DMS114 treated with DMSO at 0.1 percent for 48 hours (cell line): ENCODE results near the gene SCD.

Source experiments
- DNase-seq: peaks from one replicate; lab custom pipeline; 2025; ENCODE audit not compliant: unreplicated experiment; lab: John Stamatoyannopoulos, UW

Gene SCD

GRCh38 chr10:100339236-100339635 is 7.8 kb upstream of the SCD start:
- no peak for DNase-seq

- no peak for DNase-seq
Measured at GRCh38 chr10:100340948-100341847, 5.8 kb upstream of the SCD start.

DNA sequence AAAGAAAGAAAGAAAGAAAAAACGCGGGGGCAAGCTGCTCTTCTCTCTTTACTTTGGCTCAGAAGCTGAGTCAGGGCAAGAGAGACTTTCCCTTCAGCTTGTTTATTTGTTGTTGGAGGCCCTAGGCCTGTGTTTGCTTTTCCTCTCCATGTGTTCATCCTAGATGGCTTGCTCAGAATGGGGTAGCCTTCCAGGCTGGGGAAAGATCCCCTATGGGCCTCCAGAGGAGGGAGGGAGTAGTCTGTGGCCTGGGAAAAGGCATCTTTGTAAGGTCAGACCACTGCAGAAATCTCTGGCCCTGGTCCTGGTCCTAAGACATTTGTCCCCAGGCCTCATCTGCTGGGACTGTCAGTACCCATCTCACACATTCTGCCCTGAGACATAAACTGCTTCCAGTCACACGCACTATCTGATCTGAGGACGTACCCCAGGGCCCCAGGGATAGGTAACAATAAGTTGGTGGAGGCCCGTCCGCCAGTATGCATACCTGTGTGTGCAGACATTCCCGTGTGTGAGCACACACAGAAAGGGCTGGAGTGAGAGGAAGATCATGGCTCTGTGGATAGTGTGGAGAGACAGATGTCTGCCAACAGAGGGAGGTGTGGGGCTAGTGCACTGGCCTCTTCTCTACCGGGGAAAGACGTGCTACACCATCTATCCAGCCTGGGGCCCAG is 4.9 kb upstream of the SCD start:
- peak; percentile 67 for DNase-seq

GRCh38 chr10:100342627-100342972 is 4.4 kb upstream of the SCD start:
- no peak for DNase-seq

DNA sequence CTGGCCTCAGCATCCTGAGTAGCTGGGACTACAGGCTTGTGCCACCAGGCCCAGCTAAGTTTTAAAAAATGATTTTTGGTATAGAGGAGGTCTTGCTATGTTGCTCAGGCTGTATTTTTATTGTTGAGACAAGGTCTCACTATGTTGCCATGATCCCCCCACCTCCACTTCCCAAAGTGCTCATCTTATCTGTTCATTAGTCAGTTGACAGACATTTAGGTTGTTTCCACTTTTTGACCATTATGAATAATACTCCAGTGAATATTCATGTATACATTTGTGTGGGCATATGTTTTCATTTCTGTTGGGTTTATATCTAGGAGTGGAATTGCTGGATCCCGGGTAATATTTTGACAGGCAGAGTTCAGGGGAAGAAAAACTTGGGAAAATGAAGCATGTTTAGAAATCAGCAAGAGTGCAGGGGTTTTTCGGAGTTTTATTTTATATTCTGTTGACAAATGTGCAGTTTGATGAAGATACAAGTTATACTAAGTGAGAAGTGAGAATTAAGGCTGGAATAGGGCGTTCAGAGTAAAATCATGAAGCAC is 2.7 kb upstream of the SCD start:
- no peak for DNase-seq

DNA sequence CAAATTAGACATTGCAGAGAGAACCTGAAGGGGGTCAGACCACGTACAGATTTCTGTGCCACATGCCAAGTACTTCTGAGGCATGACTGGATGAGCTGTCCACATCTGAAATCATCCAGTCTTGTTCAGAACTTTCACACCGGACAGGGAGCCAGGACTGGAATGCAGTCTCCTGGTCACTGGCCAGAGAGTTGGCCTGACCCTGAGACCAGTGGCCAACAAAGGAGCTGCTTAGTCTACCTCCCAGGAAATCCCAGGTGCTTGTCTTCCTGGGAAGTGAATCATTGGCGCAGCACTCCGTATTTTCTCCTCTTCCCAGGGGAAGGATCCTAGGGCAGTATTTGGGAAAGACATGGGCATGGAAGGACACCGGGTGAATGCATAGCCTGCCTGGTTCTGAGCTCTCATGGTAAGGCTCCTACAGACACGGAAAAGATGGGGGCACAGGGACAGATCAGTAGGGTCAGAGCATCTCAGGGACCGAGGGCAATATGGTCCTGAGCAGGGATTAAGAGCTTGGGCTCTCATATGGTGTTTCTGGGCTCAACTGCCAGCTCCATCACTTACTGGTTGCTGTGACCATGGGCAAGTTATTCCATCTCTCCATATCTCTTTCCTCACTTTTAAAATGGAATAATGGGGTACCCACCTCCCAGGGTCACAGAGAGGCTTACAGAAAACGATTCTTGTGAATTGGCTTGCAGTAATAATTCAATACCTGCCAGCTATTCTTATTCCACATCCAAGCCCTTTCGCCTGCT is 1.3 kb upstream of the SCD start:
- DNase-seq, result no peak

DNA sequence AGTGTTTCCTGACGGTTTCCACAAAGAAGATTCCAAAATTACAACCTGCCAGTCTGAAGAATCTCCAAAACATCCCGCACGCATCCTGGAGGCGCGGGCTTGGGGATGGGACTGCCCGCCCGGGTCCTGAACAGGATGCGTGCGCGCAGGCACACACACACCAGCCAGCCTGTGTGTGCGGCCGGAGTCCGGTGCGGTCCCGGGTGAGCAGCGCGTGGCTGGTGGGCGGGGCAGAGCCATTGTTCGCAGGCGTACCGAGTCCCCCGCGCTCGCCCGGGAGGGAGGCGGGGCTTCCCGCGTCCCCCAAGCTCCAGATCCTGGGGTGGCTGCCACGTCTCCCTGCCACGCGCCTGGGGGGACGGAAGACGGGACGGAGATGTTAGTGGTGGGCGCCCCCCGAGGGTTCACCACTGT is 675 bp upstream of the SCD start:
- DNase-seq, result peak; percentile 40

GRCh38 chr10:100347568-100348195 is 649 bp downstream of the SCD start:
- no peak for DNase-seq

DNA sequence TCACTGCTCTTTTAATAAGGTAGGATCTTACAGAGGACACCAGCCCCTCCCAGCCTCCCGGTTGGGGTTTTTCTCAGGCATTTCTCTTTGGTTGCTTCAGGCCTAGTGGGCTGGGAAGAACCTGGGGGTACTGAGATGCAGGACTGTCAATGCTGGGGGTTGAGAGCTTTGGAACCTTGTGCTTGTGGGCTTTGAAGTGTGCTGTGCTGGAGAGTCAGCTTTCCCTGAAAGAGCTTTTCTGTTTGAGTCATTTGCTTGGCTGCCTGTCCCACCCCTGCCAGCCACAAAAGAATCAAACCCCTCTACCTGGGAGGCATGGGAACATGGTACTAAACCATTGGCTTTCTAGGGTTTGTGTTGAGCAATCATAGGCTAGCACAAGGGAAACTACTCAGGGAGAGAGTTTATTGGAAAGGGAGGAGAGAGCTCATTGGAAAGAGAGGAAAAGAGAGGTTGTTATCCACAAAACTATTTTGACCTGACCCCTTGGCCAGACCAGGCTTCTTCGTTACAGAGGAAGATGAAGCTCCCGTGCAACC is 1.4 kb downstream of the SCD start:
- no peak for DNase-seq

- DNase-seq, result no peak
Measured at GRCh38 chr10:100349087-100349486, 2.1 kb downstream of the SCD start.

GRCh38 chr10:100349672-100350071 is 2.6 kb downstream of the SCD start:
- no peak for DNase-seq

DNA sequence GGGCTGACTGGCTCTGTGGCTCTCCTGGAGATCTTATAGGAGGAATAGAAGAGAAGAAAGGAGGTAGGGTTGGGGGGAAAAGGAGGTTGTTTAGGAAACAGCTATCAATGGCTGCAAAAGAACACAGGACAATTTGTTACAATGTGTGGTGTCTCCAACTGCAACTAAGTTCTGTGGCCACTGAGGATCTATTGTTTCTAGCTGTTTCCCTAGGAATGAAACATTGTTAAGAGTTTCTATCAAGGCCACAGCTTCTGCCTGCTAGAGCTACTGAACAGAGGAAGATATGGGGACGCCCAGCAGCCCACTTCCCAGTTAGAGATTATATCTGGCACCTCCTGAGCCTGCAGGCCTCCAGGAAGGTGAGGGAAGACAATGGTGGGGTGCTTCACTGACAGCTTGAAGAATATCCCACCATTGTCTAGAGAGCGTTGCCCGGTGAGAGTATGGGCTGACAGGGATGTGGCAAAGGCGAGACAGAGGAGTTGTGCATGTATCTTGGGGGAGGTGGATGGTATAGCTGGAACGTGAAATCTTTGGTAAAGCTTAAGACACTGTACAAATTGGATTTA is 4.0 kb downstream of the SCD start:
- no peak for DNase-seq

- no peak for DNase-seq
Measured at GRCh38 chr10:100353770-100354485, 6.9 kb downstream of the SCD start.

DNA sequence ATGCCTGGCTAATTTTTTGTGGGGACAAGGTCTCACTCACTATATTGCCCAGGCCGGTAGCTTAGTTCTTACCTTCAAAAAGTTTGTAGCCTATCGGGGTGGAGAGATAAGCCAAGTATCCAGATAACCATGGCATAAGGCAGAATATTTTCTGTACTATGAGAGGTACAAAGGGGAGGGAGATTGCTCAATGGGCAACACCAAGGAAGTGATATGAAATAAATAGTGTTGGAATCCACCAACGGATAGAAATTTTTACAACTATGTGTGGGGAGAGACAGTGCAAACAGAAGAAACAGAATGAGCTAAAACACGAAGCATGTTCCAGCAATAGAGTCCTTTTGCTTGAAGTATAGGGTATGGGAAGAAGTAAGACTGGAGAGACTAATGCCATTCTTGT is 8.1 kb downstream of the SCD start:
- DNase-seq, result no peak

DNA sequence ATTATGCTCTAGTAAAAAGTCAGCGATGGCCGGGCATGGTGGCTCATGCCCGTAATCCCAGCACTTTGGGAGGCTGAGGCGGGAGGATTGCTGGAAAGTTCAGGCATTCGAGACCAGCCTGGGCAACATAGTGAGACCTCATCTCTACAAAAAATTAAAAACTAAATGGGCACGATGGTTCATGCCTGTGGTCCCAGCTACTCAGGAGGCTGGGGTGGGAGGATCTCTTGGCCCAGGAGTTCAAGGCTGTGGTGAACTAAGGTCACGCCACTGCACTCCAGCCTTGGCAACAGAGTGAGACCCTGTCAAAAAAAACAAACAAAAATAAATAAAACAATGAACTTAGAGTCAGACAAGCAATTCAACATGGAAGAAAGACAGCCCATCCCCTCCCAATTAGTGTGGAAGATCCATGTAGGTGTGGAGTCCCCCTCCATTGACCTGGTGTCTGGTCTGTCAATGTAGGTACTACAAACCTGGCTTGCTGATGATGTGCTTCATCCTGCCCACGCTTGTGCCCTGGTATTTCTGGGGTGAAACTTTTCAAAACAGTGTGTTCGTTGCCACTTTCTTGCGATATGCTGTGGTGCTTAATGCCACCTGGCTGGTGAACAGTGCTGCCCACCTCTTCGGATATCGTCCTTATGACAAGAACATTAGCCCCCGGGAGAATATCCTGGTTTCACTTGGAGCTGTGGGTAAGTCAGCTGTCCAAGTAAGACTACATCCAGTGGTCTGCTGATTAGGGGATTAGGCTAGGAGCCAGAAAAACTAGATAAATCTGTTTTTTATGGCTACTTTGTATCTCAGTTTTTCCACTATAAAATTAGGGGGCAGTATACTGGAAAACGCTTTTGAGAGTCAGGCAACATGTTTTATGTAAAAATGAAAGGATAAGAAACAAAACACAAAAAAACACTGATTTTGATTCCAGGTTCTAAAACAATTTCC is 9.3 kb downstream of the SCD start:
- DNase-seq, result no peak

DNA sequence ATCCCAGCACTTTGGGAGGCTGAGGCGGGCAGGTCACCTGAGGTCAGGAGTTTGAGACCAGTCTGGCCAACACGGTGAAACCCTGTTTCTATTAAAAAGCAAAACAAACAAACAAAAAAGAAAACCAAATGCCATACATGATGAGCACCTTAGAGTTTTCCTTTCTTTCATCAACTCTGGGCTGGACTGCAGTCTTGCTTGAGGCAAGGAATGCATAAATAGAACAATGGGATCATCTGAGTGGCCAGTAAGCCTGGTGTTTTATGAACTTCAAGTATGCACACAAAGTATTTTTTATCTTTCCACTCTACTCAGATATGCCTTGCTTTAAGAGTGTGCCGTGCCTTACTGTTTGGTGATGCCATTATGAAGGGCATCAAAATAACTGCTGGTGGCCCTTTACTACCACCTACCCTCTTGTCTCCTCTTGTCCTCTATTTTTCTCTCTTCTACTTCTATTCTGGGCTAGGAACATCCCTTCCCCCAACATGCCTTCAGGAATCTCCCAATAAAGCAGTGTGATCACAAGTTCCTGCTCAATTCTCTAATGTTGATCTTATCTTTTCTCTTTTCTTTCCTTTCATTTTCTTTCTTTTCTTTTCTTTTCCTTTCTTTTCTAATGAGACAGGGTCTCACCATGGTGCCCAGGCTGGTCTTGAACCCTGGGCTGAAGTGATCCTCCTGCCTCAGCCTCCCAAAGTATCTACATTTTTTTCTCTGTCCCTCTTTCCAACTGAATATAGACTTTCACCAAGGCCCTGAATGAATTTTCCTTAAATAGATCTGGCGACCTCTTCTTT is 10.2 kb downstream of the SCD start:
- no peak for DNase-seq

- no peak for DNase-seq
Measured at GRCh38 chr10:100359030-100359432, 12.0 kb downstream of the SCD start.
